ENCODE results near the gene SYNPO2L.

DNA sequence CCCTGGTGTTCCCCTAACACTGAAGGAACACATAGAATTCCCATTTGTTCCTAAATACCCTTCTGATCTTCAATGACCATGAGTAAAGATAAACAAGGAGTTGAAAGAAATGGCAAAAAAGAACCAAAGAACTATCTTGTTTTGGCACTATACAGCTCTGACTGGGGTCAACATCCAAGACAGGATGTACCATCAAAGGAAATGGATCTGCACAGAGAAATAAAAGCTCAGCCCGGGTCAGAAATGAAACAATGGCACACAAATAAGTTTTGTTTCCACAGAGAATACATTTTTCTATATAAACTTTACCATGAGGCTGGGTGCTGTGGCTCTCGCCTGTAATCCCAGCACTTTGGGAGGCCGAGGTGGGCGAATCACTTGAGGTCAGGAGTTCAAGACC is 46.7 kb downstream of the SYNPO2L start:
- TF ChIP-seq, protein P1, sequence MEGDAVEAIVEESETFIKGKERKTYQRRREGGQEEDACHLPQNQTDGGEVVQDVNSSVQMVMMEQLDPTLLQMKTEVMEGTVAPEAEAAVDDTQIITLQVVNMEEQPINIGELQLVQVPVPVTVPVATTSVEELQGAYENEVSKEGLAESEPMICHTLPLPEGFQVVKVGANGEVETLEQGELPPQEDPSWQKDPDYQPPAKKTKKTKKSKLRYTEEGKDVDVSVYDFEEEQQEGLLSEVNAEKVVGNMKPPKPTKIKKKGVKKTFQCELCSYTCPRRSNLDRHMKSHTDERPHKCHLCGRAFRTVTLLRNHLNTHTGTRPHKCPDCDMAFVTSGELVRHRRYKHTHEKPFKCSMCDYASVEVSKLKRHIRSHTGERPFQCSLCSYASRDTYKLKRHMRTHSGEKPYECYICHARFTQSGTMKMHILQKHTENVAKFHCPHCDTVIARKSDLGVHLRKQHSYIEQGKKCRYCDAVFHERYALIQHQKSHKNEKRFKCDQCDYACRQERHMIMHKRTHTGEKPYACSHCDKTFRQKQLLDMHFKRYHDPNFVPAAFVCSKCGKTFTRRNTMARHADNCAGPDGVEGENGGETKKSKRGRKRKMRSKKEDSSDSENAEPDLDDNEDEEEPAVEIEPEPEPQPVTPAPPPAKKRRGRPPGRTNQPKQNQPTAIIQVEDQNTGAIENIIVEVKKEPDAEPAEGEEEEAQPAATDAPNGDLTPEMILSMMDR (IDR thresholded peaks at IDR 0.05 in 2 of 3, conservative IDR thresholded peaks at IDR 0.05 in 1 of 3; ENCODE audit: insufficient read depth in 2 of 3, low read depth in 1 of 3, low read length in 3 of 3): no peak
- TF ChIP-seq ZNF274 (IDR thresholded peaks at IDR 0.05; ENCODE audit: borderline replicate concordance, low read depth, low read length) (no peak), HDAC2 (IDR thresholded peaks at IDR 0.05) (no peak), KDM5B (IDR thresholded peaks at IDR 0.05; ENCODE audit: insufficient replicate concordance, low read depth, low read length) (no peak), PHF8 (IDR thresholded peaks at IDR 0.05; ENCODE audit: borderline replicate concordance, low read length) (no peak), BDP1 (IDR thresholded peaks at IDR 0.05; ENCODE audit: insufficient read depth, insufficient read length) (no peak)
- TF ChIP-seq, protein P2, sequence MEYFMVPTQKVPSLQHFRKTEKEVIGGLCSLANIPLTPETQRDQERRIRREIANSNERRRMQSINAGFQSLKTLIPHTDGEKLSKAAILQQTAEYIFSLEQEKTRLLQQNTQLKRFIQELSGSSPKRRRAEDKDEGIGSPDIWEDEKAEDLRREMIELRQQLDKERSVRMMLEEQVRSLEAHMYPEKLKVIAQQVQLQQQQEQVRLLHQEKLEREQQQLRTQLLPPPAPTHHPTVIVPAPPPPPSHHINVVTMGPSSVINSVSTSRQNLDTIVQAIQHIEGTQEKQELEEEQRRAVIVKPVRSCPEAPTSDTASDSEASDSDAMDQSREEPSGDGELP (CRISPR knock-in tag; IDR thresholded peaks at IDR 0.05; ENCODE audit: borderline replicate concordance): no peak
